HepG2 (cell line): ENCODE measurements around the gene KHK. TPM values are rescaled to one million over a fixed set of nuclear protein-coding genes. Genes with fewer than 3 reads are reported as not detected.

Experiments used
- AKAP8 ChIP-seq: sonication (generic); formaldehyde crosslinking; IDR thresholded peaks from 2 replicates; pipeline ENCODE4 v1.5.1; 2020; ENCODE audit warnings: mild to moderate bottlenecking, missing genetic modification reagents
- ARNT ChIP-seq: fragments of 450-650 bp; IDR thresholded peaks from 2 replicates; pipeline ENCODE4 v1.6.1; 2017
- CAMTA2 ChIP-seq: sonication (generic); formaldehyde crosslinking; IDR thresholded peaks from 2 replicates; pipeline ENCODE4 v1.4.0; 2020; ENCODE audit warnings: mild to moderate bottlenecking, missing genetic modification reagents, borderline replicate concordance
- EZH2 ChIP-seq: conservative IDR thresholded peaks from 2 replicates; pipeline ENCODE4 v1.6.1; 2012; ENCODE audit warnings: mild to moderate bottlenecking, low read depth, low read length, moderate library complexity
- MEIS2 ChIP-seq: sonication (generic); formaldehyde crosslinking; IDR thresholded peaks from 2 replicates; pipeline ENCODE4 v1.9.0; 2021; ENCODE audit warnings: mild to moderate bottlenecking, missing genetic modification reagents
- MTF2 ChIP-seq: sonication (generic); formaldehyde crosslinking; IDR thresholded peaks from 2 replicates; pipeline ENCODE4 v1.5.0; 2020; ENCODE audit warnings: missing genetic modification reagents, borderline replicate concordance
- NFKBIZ ChIP-seq: IDR thresholded peaks from 2 replicates; pipeline ENCODE4 v1.6.1; 2018; ENCODE audit warnings: missing genetic modification reagents, missing compliant biosample characterization
- RBAK ChIP-seq: sonication (generic); formaldehyde crosslinking; IDR thresholded peaks from 2 replicates; pipeline ENCODE4 v1.5.1; 2020; ENCODE audit warnings: mild to moderate bottlenecking, missing genetic modification reagents
- RFXANK ChIP-seq: IDR thresholded peaks from 2 replicates; pipeline ENCODE4 v1.6.1; 2016
- RXRB ChIP-seq: IDR thresholded peaks from 2 replicates; pipeline ENCODE4 v1.6.1; 2016; ENCODE audit warnings: borderline replicate concordance, missing genetic modification reagents, missing compliant biosample characterization
- SUZ12 ChIP-seq: fragments of 150-350 bp; IDR thresholded peaks from 2 replicates; pipeline ENCODE4 v1.6.1; 2014; ENCODE audit warnings: low read depth, low read length
- THYN1 ChIP-seq: sonication (generic); formaldehyde crosslinking; IDR thresholded peaks from 2 replicates; pipeline ENCODE4 v1.8.1; 2023; ENCODE audit warnings: low read depth, mild to moderate bottlenecking, moderate library complexity, missing genetic modification reagents, borderline replicate concordance
- ZBTB10 ChIP-seq: sonication (generic); formaldehyde crosslinking; IDR thresholded peaks from 2 replicates; pipeline ENCODE4 v1.4.0; 2020; ENCODE audit warnings: missing genetic modification reagents, borderline replicate concordance
- ZBTB25 ChIP-seq: IDR thresholded peaks from 2 replicates; pipeline ENCODE4 v1.6.1; 2018; ENCODE audit warnings: missing genetic modification reagents
- ZMYM3 ChIP-seq: sonication (generic); formaldehyde crosslinking; IDR thresholded peaks from 2 replicates; pipeline ENCODE4 v1.5.1; 2020; ENCODE audit warnings: mild to moderate bottlenecking, missing genetic modification reagents
- ZNF276 ChIP-seq: sonication (generic); formaldehyde crosslinking; IDR thresholded peaks from 2 replicates; pipeline ENCODE4 v1.4.0; 2020; ENCODE audit warnings: mild to moderate bottlenecking, low read depth, missing genetic modification reagents
- ZNF362 ChIP-seq: sonication (generic); formaldehyde crosslinking; IDR thresholded peaks from 2 replicates; pipeline ENCODE4 v1.4.0; 2020; ENCODE audit warnings: missing genetic modification reagents, mild to moderate bottlenecking, borderline replicate concordance
- ZNF431 ChIP-seq: sonication (generic); formaldehyde crosslinking; IDR thresholded peaks from 2 replicates; pipeline ENCODE4 v1.9.0; 2022; ENCODE audit warnings: missing genetic modification reagents, low read depth, mild to moderate bottlenecking, borderline replicate concordance
- ZNF615 ChIP-seq: sonication (generic); formaldehyde crosslinking; IDR thresholded peaks from 2 replicates; pipeline ENCODE4 v1.5.0; 2020; ENCODE audit warnings: mild to moderate bottlenecking, missing genetic modification reagents, borderline replicate concordance
- ZNF672 ChIP-seq: sonication (generic); formaldehyde crosslinking; IDR thresholded peaks from 2 replicates; pipeline ENCODE4 v1.8.1; 2022; ENCODE audit warnings: missing genetic modification reagents
- ZNF839 ChIP-seq: sonication (generic); formaldehyde crosslinking; IDR thresholded peaks from 2 replicates; pipeline ENCODE4 v1.4.0; 2020; ENCODE audit warnings: missing genetic modification reagents, mild to moderate bottlenecking, borderline replicate concordance
- ZNF850 ChIP-seq: sonication (generic); formaldehyde crosslinking; conservative IDR thresholded peaks from 2 replicates; pipeline ENCODE4 v1.9.0; 2021; ENCODE audit warnings: mild to moderate bottlenecking, missing genetic modification reagents
- ZSCAN12 ChIP-seq: sonication (generic); formaldehyde crosslinking; IDR thresholded peaks from 2 replicates; pipeline ENCODE4 v1.9.0; 2021; ENCODE audit warnings: mild to moderate bottlenecking, missing genetic modification reagents
- ZZZ3 ChIP-seq: sonication (generic); formaldehyde crosslinking; IDR thresholded peaks from 2 replicates; pipeline ENCODE4 v1.4.0; 2020; ENCODE audit warnings: missing genetic modification reagents, mild to moderate bottlenecking, borderline replicate concordance
- polyA plus RNA-seq, 8 experiments: library from polyadenylated mRNA; depleted of rRNA in 3 of 8; stranded (reverse) in 7 of 8; unstranded in 1 of 8; fragments of >200 nt; fragmentation: Illumina TruSeq in 4 of 8; extraction: Trizol in 4 of 8; gene quantifications; 2 replicates each; pipeline versions ENCODE4 v1.2.1 to v1.2.3, GENCODE V29; 2011 to 2016; ENCODE audit warnings: low read depth in 4 of 8, missing spikeins in 1 of 8, mixed read lengths in 1 of 8; ENCODE audit not compliant: insufficient read depth in 1 of 8
- total RNA-seq, 5 experiments: library from RNA; depleted of rRNA; stranded (reverse); fragments of >200 nt; fragmentation: Illumina TruSeq; extraction: Trizol; gene quantifications; 2 replicates each; pipeline ENCODE4 v1.2.3, GENCODE V29; 2016; ENCODE audit warnings: low read depth in 1 of 5

Gene KHK
- total and polyA plus RNA-seq, 2 of the 13 experiments (the other 11 are each of a cell fraction or from before 2014, with no cell fraction given), result 40.9 to 99.2 TPM

- peak; percentile 88 for TF ChIP-seq RFXANK (CRISPR knock-in tag)
- no peak for TF ChIP-seq ZNF672 (CRISPR knock-in tag)
- TF ChIP-seq EZH2, result no peak
- no peak for TF ChIP-seq THYN1 (CRISPR knock-in tag)
- no peak for TF ChIP-seq ZMYM3 (CRISPR knock-in tag)
- 0 out of 2 replicates have a peak, but pooled peaks have one; percentile 59 for TF ChIP-seq ZZZ3 (CRISPR knock-in tag)
- no peak for TF ChIP-seq ZNF850
- no peak for TF ChIP-seq ZNF276 (CRISPR knock-in tag)
- peak; percentile 78; the same call in 1 of the 2 replicates for TF ChIP-seq MEIS2 (CRISPR knock-in tag)
- TF ChIP-seq ZBTB10 (CRISPR knock-in tag), result no peak; the same call in 1 of the 2 replicates
- TF ChIP-seq ZSCAN12 (CRISPR knock-in tag), result 0 out of 2 replicates have a peak, but pooled peaks have one; percentile 16
- peak; percentile 47; the same call in 1 of the 2 replicates for TF ChIP-seq NFKBIZ (CRISPR knock-in tag)
- TF ChIP-seq ZNF615, result no peak
- TF ChIP-seq RXRB, result peak; percentile 74; the same call in 1 of the 2 replicates
- TF ChIP-seq SUZ12, result no peak
- 0 out of 2 replicates have a peak, but pooled peaks have one; percentile 13 for TF ChIP-seq ZNF362
- TF ChIP-seq ARNT, result no peak
- no peak; the same call in 1 of the 2 replicates for TF ChIP-seq MTF2 (CRISPR knock-in tag)
- TF ChIP-seq ZBTB25, result peak; percentile 85; the same call in 1 of the 2 replicates
- TF ChIP-seq ZNF431 (CRISPR knock-in tag), result peak; percentile 78; the same call in 1 of the 2 replicates
- TF ChIP-seq RBAK (CRISPR knock-in tag), result no peak
- no peak for TF ChIP-seq ZNF839 (CRISPR knock-in tag)
- TF ChIP-seq AKAP8, result peak; percentile 90
- TF ChIP-seq CAMTA2 (CRISPR knock-in tag), result peak; percentile 28; the same call in 1 of the 2 replicates
Measured at GRCh38 chr2:27086090-27086723, 365 bp upstream of the KHK start (continued).
